ENCODE data around the gene EPGN. TPM values are rescaled to one million over a fixed set of nuclear protein-coding genes. Genes with fewer than 3 reads are reported as not detected.
"Not testable (repeated sequence)": the region's sequence is repeated elsewhere in the genome, so short reads cannot be mapped to it uniquely, and the experiment has no call there.

Gene EPGN
- total RNA-seq, 1 donor from 2014 or later: not detected

DNA sequence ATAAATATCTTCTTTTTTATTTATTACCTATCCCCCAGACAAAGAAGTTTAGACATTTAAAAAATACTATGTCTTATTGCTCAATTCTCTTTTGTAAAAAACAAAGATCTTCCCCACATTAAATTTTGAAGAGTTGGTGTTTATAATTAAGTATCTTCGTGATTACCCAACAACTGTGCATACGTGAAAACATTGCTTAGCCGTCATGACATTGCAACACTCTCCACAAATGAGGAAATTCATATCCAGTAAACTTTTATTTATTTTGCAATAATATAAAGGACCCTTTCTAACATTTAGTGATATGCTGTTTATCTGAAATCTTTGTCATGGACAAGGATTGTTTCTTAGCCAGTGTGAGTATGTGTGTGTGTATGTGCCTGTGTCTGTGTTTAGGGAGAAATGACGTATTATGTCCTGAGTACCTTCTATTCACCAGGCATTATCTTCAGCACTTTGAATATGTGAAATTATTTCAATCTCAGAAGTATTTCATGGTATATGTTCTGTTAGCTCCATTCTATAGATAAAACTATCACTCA is 30.6 kb downstream of the EPGN start:
- no peak for DNase-seq (ENCODE audit: low spot score)

GRCh38 chr4:74339501-74339900 is 31.2 kb downstream of the EPGN start:
- no peak for DNase-seq (ENCODE audit: low spot score)

- DNase-seq (ENCODE audit: low spot score): not testable (repeated sequence)
Measured at GRCh38 chr4:74340421-74340820, 32.2 kb downstream of the EPGN start.

DNA sequence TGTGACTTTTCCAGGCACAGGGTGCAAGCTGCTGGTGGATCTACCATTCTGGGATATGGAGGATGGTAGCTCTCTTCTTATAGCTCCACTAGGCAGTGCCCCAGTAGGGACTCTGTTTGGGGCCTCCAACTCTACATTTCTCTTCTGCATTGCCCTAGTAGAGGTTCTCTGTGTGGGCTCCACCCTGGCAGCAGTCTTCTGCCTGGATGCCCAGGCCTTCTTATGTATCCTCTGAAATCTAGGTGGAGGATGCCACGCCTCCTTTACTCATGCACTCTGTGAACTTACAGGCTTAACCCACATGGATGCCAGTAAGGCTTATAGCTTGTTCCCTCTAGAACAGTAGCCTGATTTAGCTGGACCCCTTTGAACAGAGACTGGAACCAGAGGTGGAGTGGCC is 35.8 kb downstream of the EPGN start:
- DNase-seq (ENCODE audit: low spot score): no peak

DNA sequence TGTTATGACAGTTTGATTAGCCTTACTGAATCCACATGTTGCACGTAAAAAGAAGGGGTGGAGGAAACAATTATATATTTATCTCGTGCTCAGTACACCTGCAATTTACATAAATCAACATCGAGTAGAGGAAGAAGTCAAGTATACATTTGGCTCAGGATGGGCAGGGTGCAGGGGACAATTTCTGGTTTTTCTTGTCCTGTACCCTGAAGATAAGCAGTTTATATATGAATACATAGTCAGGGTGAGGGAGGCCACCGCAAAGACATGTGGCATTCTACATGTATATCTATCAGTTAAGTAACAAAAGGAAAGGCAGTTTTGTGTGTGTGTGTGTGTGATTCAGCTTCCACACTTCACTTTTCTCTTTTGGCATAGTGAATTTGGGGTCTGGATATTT is 45.6 kb downstream of the EPGN start:
- DNase-seq (ENCODE audit: low spot score): no peak

DNA sequence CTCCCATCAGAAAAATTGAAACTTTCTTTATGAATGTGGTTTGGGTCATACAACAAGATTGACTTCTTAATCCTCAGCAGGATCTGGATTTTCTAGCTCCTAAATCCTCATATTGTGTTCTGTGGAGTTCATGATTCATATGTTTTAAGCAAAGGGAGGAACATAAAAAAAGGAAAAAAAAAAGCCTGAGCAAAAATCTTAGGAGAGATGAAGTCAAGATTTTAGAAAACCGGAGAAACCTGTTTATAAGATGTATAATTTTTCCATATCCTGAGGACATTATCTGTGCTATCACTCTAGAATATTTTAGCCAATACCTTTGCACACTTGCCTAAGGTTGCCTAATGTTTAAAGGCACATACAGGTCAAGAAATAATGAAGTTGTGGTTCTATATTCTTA is 49.7 kb downstream of the EPGN start:
- no peak for DNase-seq (ENCODE audit: low spot score)

DNA sequence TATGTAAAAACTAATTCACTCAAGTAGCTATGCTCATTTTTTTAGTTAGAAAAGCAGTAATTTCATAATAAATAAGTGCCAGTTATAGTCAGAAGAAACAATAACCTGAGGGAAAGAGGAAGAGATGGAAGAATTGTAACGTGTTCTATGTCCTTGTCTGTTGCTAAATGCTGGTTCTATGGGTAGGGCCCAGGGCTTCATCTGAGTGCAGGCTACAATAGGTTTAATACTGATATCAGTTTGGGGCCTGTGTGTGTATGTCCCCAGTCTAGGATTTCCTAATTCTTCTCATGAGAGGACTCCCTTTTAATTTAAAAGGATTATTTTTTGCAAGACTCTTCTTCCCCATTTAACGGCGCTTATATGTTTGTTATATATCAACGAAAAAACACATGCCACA is 53.4 kb downstream of the EPGN start:
- DNase-seq (ENCODE audit: low spot score): no peak

DNA sequence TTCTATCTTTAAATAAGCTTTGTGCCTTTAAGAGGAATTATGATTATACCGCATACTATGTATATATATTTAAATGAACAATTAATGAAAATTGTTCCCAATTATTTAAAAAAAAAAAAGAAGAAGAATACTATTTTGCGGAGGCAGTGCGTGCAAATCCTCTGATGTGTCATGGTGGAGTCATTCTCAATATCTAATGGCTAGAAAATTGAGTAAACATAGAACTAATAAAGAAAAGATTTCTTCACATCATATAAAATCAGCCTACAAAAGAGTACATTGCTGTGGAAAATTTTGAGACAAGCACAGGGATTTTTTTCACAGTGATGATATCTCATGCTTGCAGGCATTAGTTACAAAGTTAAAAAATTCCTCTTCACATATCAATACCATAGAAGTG is 54.1 kb downstream of the EPGN start:
- DNase-seq (ENCODE audit: low spot score): no peak

GRCh38 chr4:74364256-74364651 is 56.0 kb downstream of the EPGN start:
- no peak for DNase-seq (ENCODE audit: low spot score)

GRCh38 chr4:74364652-74365491 is 56.6 kb downstream of the EPGN start, which contains the start of gene EREG:
EREG (plus strand) TSS chr4:74365145; CDS start chr4:74365309, 164 bp downstream.
- no peak for DNase-seq (ENCODE audit: low spot score)

DNA sequence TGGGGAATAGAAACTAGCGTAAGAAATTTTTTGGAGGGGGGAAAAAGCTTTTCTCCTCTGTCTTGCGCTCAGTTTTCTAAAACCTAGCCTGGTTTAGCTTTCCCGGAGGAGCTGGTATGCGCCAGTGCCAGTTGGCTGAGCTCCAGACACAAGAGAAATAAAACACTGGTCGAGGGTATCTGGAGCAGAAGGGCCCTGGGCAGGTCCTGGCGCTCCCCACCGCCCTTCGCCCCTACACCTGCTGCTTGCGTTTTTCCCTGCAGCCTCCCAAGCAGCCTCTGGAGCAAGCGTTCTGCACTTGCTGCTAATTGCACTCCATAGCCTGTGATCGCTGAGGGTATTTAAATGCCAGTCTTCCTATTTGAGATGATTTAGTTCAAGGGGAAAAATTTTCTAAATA is 57.5 kb downstream of the EPGN start:
- no peak for DNase-seq (ENCODE audit: low spot score)

Other genes with a start within 250 kb of the EPGN start
- 145 TPM for gene CXCL2, start 209.3 kb upstream of the EPGN start, total RNA-seq
- 8.4 TPM for gene MTHFD2L, start 150.4 kb upstream of the EPGN start, total RNA-seq
- gene EREG, start 56.7 kb downstream of the EPGN start, total RNA-seq: 4.1 TPM
- gene AREG, start 136.7 kb downstream of the EPGN start, total RNA-seq: 41.0 TPM

All from mesenteric fat pad (tissue), 1 donor.